Smooth muscle cell (in vitro differentiated cells): Measurements from ENCODE around the gene ANHX. TPM values are rescaled to one million over a fixed set of nuclear protein-coding genes. Genes with fewer than 3 reads are reported as not detected.
"Not testable (repeated sequence)": the region's sequence is repeated elsewhere in the genome, so short reads cannot be mapped to it uniquely, and the experiment has no call there.

Experiments
- DNase-seq: peaks from one replicate; lab custom pipeline; 2025; ENCODE audit not compliant: unreplicated experiment; lab: John Stamatoyannopoulos, UW
- H2AFZ ChIP-seq: fragments of 200-600 bp; sonication (generic); 2 replicates; pipeline ENCODE4 v1.6.0; 2016; ENCODE audit warnings: antibody characterized with exemption, low read depth, mild to moderate bottlenecking
- H3F3A ChIP-seq: fragments of 200-600 bp; sonication (generic); 2 replicates; pipeline ENCODE4 v1.6.0; 2017; ENCODE audit warnings: antibody characterized with exemption, low read depth
- H3K27ac ChIP-seq: fragments of 200-600 bp; sonication (generic); 2 replicates; pipeline ENCODE4 v1.5.1; 2016; ENCODE audit warnings: low read depth, mild to moderate bottlenecking
- H3K27me3 ChIP-seq: fragments of 200-600 bp; sonication (generic); 2 replicates; pipeline ENCODE4 v1.6.1; 2016; ENCODE audit warnings: low read depth, mild to moderate bottlenecking
- H3K36me3 ChIP-seq: fragments of 200-600 bp; sonication (generic); 2 replicates; pipeline ENCODE4 v1.5.1; 2016; ENCODE audit warnings: low read depth
- H3K4me1 ChIP-seq: fragments of 200-600 bp; sonication (generic); 2 replicates; pipeline ENCODE4 v1.5.1; 2016; ENCODE audit warnings: low read depth
- H3K4me2 ChIP-seq: fragments of 200-600 bp; sonication (generic); 2 replicates; pipeline ENCODE4 v1.6.0; 2016; ENCODE audit warnings: mild to moderate bottlenecking
- H3K4me3 ChIP-seq: fragments of 200-600 bp; sonication (generic); 2 replicates; pipeline ENCODE4 v1.5.1; 2016; ENCODE audit warnings: mild to moderate bottlenecking
- H3K79me2 ChIP-seq: fragments of 200-600 bp; sonication (generic); 2 replicates; pipeline ENCODE4 v1.6.0; 2016; ENCODE audit warnings: low read depth, mild to moderate bottlenecking
- H3K9ac ChIP-seq: fragments of 200-600 bp; sonication (generic); 2 replicates; pipeline ENCODE4 v1.6.0; 2016; ENCODE audit warnings: low read depth
- H3K9me3 ChIP-seq: fragments of 200-600 bp; sonication (generic); replicated peaks from 2 replicates; pipeline ENCODE4 v1.5.1; 2016; ENCODE audit warnings: low read depth
- H4K20me1 ChIP-seq: fragments of 200-600 bp; sonication (generic); 2 replicates; pipeline ENCODE4 v1.6.0; 2016; ENCODE audit warnings: low read depth
- CTCF ChIP-seq: fragments of 200-600 bp; sonication (generic); IDR thresholded peaks from 2 replicates; pipeline ENCODE4 v1.5.1; 2017; ENCODE audit warnings: borderline replicate concordance, mild to moderate bottlenecking, antibody characterized with exemption; ENCODE audit not compliant: insufficient read depth, poor library complexity, severe bottlenecking
- WGBS: methylation state at CpG from one replicate; pipeline ENCODE4 v1.1.7; 2016; ENCODE audit warnings: low lambda C conversion rate; 5-methylcytosine and 5-hydroxymethylcytosine counted together
- polyA plus RNA-seq: library from polyadenylated mRNA; unstranded; fragments of >200 nt; fragmentation: Nextera tagmentation; extraction: Ambion mirVana; gene quantifications from 2 replicates; pipeline ENCODE4 v1.2.1, GENCODE V29; 2016
- total RNA-seq: library from RNA; depleted of rRNA; stranded (reverse); fragments of >200 nt; gene quantifications from 2 replicates; pipeline ENCODE4 v1.2.3, GENCODE V29; 2014

ANHX gene
- total RNA-seq (not detected in 2 replicates), polyA plus RNA-seq (not detected in 2 replicates)

GRCh38 chr12:133235401-133236112 lies at the start of gene ANHX:
TSS of gene ANHX (minus strand) at chr12:133235877. CDS start at chr12:133234356, 1,521 bp downstream.
- H2AFZ ChIP-seq = no peak within 1 kb of the TSS
- TF ChIP-seq CTCF = no peak
- H3K4me2 ChIP-seq = no peak within 1 kb of the TSS
- no peak within 1 kb of the TSS for H3K27ac ChIP-seq
- no peaks in the 10 kb centered on the region for H3K4me1 ChIP-seq
- DNase-seq = no peak
- no peaks in the 10 kb centered on the region for H3K9me3 ChIP-seq
- no peaks in the 10 kb centered on the region for H3F3A ChIP-seq
- H4K20me1 ChIP-seq = no peaks in the 10 kb centered on the region
- 93% methylated on average over 32 of the region's 61 CpGs for WGBS
- H3K9ac ChIP-seq = no peak within 1 kb of the TSS
- no peaks in the 10 kb centered on the region for H3K79me2 ChIP-seq
- H3K27me3 ChIP-seq = no peaks in the 10 kb centered on the region
- no peaks in the 10 kb centered on the region for H3K36me3 ChIP-seq
- no peak within 1 kb of the TSS for H3K4me3 ChIP-seq

- H3K4me2 ChIP-seq, H3K27ac ChIP-seq, H3K79me2 ChIP-seq, DNase-seq, H3F3A ChIP-seq, H3K36me3 ChIP-seq, H3K27me3 ChIP-seq, H4K20me1 ChIP-seq, H3K4me1 ChIP-seq, H3K9ac ChIP-seq, H3K4me3 ChIP-seq, H2AFZ ChIP-seq, H3K9me3 ChIP-seq: not testable (repeated sequence)
- 90% methylated on average over 8 of the region's 11 CpGs for WGBS
Observed at GRCh38 chr12:133264668-133265067, 29.0 kb upstream of the ANHX start.

- 88% methylated on average over 33 of the region's 33 CpGs for WGBS
- TF ChIP-seq CTCF = no peak
- H3K9ac ChIP-seq = no peak overlapping the region
- no peaks in the 10 kb centered on the region for H3F3A ChIP-seq
- H2AFZ ChIP-seq = no peak overlapping the region
- no peak for DNase-seq
- no peaks in the 10 kb centered on the region for H4K20me1 ChIP-seq
- no peak overlapping the region for H3K4me2 ChIP-seq
- H3K79me2 ChIP-seq = no peaks in the 10 kb centered on the region
- no peak overlapping the region for H3K27ac ChIP-seq
- H3K27me3 ChIP-seq = no peaks in the 10 kb centered on the region
- H3K4me3 ChIP-seq = no peak overlapping the region
- no peaks in the 10 kb centered on the region for H3K9me3 ChIP-seq
- H3K36me3 ChIP-seq = no peaks in the 10 kb centered on the region
- H3K4me1 ChIP-seq = no peaks in the 10 kb centered on the region
Observed at GRCh38 chr12:133264173-133264572, 28.5 kb upstream of the ANHX start.

GRCh38 chr12:133256321-133256720 lies 20.6 kb upstream of the ANHX start:
- Histone ChIP-seq H3K9ac (no peak overlapping the region), H4K20me1 (no peaks in the 10 kb centered on the region), H3F3A (no peaks in the 10 kb centered on the region), H3K9me3 (no peaks in the 10 kb centered on the region), H3K36me3 (no peaks in the 10 kb centered on the region), H3K27ac (no peak overlapping the region), H3K27me3 (no peaks in the 10 kb centered on the region), H3K4me1 (no peaks in the 10 kb centered on the region), H3K79me2 (no peaks in the 10 kb centered on the region), H2AFZ (no peak overlapping the region), H3K4me2 (no peak overlapping the region), H3K4me3 (no peak overlapping the region)
- TF ChIP-seq CTCF = no peak
- no peak for DNase-seq
- WGBS = 38% methylated on average over 1 of the region's 1 CpG

GRCh38 chr12:133255833-133256232 lies 20.2 kb upstream of the ANHX start:
- H3K79me2 ChIP-seq, H3K9ac ChIP-seq, H3K4me2 ChIP-seq, H3K4me3 ChIP-seq, H3K36me3 ChIP-seq, H3F3A ChIP-seq, DNase-seq, H3K27ac ChIP-seq, H3K27me3 ChIP-seq, H3K9me3 ChIP-seq, H4K20me1 ChIP-seq, H3K4me1 ChIP-seq, H2AFZ ChIP-seq: not testable (repeated sequence)
- 24% methylated on average over 1 of the region's 1 CpG for WGBS
